ENCODE measurements around the gene SNAPC4.

- TF ChIP-seq POLR2A (IDR thresholded peaks at IDR 0.05; ENCODE audit: low read length) (peak; percentile 59), RAD21 (conservative IDR thresholded peaks at IDR 0.05 in 1 of 2, IDR thresholded peaks at IDR 0.05 in 1 of 2) (no peak), CTCF (IDR thresholded peaks at IDR 0.05) (peak; percentile 87), EP300 (IDR thresholded peaks at IDR 0.05) (no peak), BHLHE40 (IDR thresholded peaks at IDR 0.05; ENCODE audit: low read depth, low read length) (no peak), CBX8 (IDR thresholded peaks at IDR 0.05) (no peak), HDAC2 (IDR thresholded peaks at IDR 0.05) (no peak), SREBF2 (IDR thresholded peaks at IDR 0.05) (no peak), USF2 (IDR thresholded peaks at IDR 0.05) (no peak)
Measured at GRCh38 chr9:136439481-136440408, 39.8 kb upstream of the SNAPC4 start, which contains the start of gene INPP5E.

Data from A549 (cell line).